NAMALWA (cell line): ENCODE data around the gene DLK1.

Source experiments
- DNase-seq: peaks from one replicate; pipeline ENCODE4 v3.0.0-alpha.2; 2015; ENCODE audit warnings: low spot score

DLK1 gene

GRCh38 chr14:100777818-100778525 is 51.3 kb downstream of the DLK1 start:
- no peak for DNase-seq

GRCh38 chr14:100778526-100778882 is 51.8 kb downstream of the DLK1 start:
- no peak for DNase-seq

- no peak for DNase-seq
These were observed 52.4 kb downstream of the DLK1 start for GRCh38 chr14:100778951-100779690.

- no peak for DNase-seq
These were observed 53.0 kb downstream of the DLK1 start for GRCh38 chr14:100779691-100780080.

GRCh38 chr14:100780246-100780645 is 53.6 kb downstream of the DLK1 start:
- no peak for DNase-seq

GRCh38 chr14:100780646-100781355 is 54.1 kb downstream of the DLK1 start:
- DNase-seq: no peak

GRCh38 chr14:100781952-100782351 is 55.3 kb downstream of the DLK1 start:
- no peak for DNase-seq

GRCh38 chr14:100782516-100783320 is 56.0 kb downstream of the DLK1 start:
- no peak for DNase-seq

GRCh38 chr14:100783630-100784370 is 57.1 kb downstream of the DLK1 start:
- no peak for DNase-seq

- DNase-seq: no peak
These were observed 58.0 kb downstream of the DLK1 start for GRCh38 chr14:100784523-100785337.

- no peak for DNase-seq
These were observed 58.6 kb downstream of the DLK1 start for GRCh38 chr14:100785338-100785615.

- DNase-seq: no peak
These were observed 58.9 kb downstream of the DLK1 start for GRCh38 chr14:100785626-100786025.

- no peak for DNase-seq
These were observed 59.4 kb downstream of the DLK1 start for GRCh38 chr14:100786131-100786530.

GRCh38 chr14:100786576-100787219 is 60.0 kb downstream of the DLK1 start:
- no peak for DNase-seq

GRCh38 chr14:100787659-100788058 is 61.0 kb downstream of the DLK1 start:
- no peak for DNase-seq
